ENCODE measurements around the gene LDHA. TPM values are rescaled to one million over a fixed set of nuclear protein-coding genes. Genes with fewer than 3 reads are reported as not detected.

The LDHA gene
- total RNA-seq, 3 donors from 2014 or later (not counting 1 experiment from before 2014, with no cell fraction given), result 217 to 275 (median 228) TPM

DNA sequence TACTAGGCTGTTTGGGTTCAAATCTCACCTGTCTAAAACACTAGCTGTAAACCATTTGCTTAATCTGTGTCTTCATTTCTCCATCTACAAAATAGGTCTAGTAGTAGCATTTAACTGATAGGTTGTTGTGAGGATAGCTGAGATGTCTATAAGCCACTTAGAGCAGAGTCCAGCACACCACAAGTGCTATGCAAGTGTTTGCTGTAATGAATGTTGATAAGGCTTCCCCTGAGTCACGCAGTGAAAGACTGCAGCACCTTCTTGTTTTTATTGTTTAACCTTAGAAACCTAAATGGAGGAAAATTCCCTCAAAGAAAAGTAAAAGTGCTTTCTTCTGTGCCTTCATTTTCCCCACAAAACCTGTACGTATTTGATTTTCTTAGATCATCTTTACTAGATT, 23.1 kb upstream of the LDHA start:
- Mint-ChIP-seq H3K4me1 (peaks cover 0 to 2% of the 10 kb centered on the region in 2 donors), H3K27ac (no peak overlapping the region), H3K9me3 (no peaks in the 10 kb centered on the region), H3K27me3 (ENCODE audit: low read depth in 2 of 2) (no peaks in the 10 kb centered on the region), H3K36me3 (peaks cover 3% of the 10 kb centered on the region), H3K4me3 (no peak overlapping the region)
- H3K4me3 ChIP-seq (ENCODE audit: low read length), result no peak overlapping the region
- no peak overlapping the region for H3K27ac ChIP-seq (ENCODE audit: low read length)
- WGBS (ENCODE audit: insufficient coverage), result 83% methylated on average over 2 of the region's 2 CpGs
- no peaks in the 10 kb centered on the region for H3K9me3 ChIP-seq (ENCODE audit: control insufficient read depth, insufficient read depth, low read length)
- TF ChIP-seq, protein P1, sequence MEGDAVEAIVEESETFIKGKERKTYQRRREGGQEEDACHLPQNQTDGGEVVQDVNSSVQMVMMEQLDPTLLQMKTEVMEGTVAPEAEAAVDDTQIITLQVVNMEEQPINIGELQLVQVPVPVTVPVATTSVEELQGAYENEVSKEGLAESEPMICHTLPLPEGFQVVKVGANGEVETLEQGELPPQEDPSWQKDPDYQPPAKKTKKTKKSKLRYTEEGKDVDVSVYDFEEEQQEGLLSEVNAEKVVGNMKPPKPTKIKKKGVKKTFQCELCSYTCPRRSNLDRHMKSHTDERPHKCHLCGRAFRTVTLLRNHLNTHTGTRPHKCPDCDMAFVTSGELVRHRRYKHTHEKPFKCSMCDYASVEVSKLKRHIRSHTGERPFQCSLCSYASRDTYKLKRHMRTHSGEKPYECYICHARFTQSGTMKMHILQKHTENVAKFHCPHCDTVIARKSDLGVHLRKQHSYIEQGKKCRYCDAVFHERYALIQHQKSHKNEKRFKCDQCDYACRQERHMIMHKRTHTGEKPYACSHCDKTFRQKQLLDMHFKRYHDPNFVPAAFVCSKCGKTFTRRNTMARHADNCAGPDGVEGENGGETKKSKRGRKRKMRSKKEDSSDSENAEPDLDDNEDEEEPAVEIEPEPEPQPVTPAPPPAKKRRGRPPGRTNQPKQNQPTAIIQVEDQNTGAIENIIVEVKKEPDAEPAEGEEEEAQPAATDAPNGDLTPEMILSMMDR (IDR thresholded peaks at IDR 0.05), result no peak
- intact Hi-C loops (cut with micrococcal nuclease), result no loop called here
- H3K4me1 ChIP-seq (ENCODE audit: control insufficient read depth, insufficient read depth, low read length), result no peaks in the 10 kb centered on the region
- ATAC-seq, result no peak
- DNase-seq, result no peak
- peaks cover 13% of the 10 kb centered on the region for H3K36me3 ChIP-seq (ENCODE audit: control insufficient read depth, insufficient read depth, low read length)
- no peaks in the 10 kb centered on the region for H3K27me3 ChIP-seq (ENCODE audit: control insufficient read depth, insufficient read depth, low read length)

DNA sequence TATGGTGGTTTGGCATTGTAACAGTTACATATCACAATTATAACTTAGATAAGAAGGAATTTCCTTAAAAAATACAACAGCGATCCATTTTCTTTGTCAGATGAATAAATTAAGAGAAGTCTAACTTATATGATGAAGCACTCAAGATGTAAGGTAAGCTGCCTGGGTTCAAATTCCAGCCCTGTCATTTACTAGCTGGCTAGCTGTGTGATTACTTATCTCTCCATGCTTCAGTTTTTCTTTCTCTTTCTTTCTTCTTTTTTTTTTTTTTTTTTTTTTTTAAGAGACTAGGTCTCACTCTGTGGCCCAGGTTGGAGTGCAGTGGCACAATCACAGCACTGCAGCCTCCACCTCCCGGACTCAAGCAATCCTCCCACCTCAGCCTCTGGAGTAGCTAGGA, 22.2 kb upstream of the LDHA start:
- Histone ChIP-seq H3K4me3 (ENCODE audit: low read length) (no peak overlapping the region), H3K4me1 (ENCODE audit: control insufficient read depth, insufficient read depth, low read length) (no peaks in the 10 kb centered on the region), H3K36me3 (ENCODE audit: control insufficient read depth, insufficient read depth, low read length) (peaks cover 4% of the 10 kb centered on the region), H3K27me3 (ENCODE audit: control insufficient read depth, insufficient read depth, low read length) (no peaks in the 10 kb centered on the region), H3K9me3 (ENCODE audit: control insufficient read depth, insufficient read depth, low read length) (no peaks in the 10 kb centered on the region), H3K27ac (ENCODE audit: low read length) (no peak overlapping the region)
- TF ChIP-seq, protein P1 (IDR thresholded peaks at IDR 0.05), result no peak
- DNase-seq, result no peak
- H3K4me1 Mint-ChIP-seq, result no peaks in the 10 kb centered on the region
- H3K4me3 Mint-ChIP-seq, result no peak overlapping the region
- H3K27ac Mint-ChIP-seq, result no peak overlapping the region
- intact Hi-C loops (cut with micrococcal nuclease), result no loop called here
- H3K36me3 Mint-ChIP-seq, result no peaks in the 10 kb centered on the region
- ATAC-seq, result no peak
- WGBS (ENCODE audit: insufficient coverage), result 93% methylated on average over 1 of the region's 2 CpGs
- no peaks in the 10 kb centered on the region for H3K27me3 Mint-ChIP-seq (ENCODE audit: low read depth in 2 of 2)
- H3K9me3 Mint-ChIP-seq, result no peaks in the 10 kb centered on the region

DNA sequence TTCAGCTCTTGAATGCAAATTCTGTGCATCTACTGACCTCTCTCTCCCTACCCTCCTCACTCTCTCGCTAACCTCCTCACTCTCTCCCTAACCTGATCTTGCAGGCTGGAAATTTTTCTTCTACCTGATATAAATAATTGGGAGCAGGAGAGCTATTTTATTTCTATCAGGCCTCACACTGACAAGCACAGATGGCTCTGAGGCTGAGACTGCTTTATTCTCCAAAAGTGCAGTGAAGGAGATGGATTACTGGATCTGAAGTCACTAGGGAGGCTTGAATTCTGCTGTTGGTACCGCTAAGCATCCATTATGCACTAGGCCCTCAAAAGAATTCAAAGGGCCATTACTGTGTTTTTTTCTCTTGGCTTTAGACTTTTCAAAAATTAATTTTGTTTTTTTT, 19.4 kb upstream of the LDHA start:
- Mint-ChIP-seq H3K27ac (no peak overlapping the region), H3K36me3 (no peaks in the 10 kb centered on the region), H3K4me1 (no peaks in the 10 kb centered on the region), H3K4me3 (no peak overlapping the region), H3K9me3 (no peaks in the 10 kb centered on the region), H3K27me3 (ENCODE audit: low read depth in 2 of 2) (no peaks in the 10 kb centered on the region)
- TF ChIP-seq, protein P1 (IDR thresholded peaks at IDR 0.05), result no peak
- H3K4me1 ChIP-seq (ENCODE audit: control insufficient read depth, insufficient read depth, low read length), result no peaks in the 10 kb centered on the region
- no peaks in the 10 kb centered on the region for H3K36me3 ChIP-seq (ENCODE audit: control insufficient read depth, insufficient read depth, low read length)
- no peak for ATAC-seq
- no peak overlapping the region for H3K4me3 ChIP-seq (ENCODE audit: low read length)
- 100% methylated on average over 1 of the region's 2 CpGs for WGBS (ENCODE audit: insufficient coverage)
- no peaks in the 10 kb centered on the region for H3K9me3 ChIP-seq (ENCODE audit: control insufficient read depth, insufficient read depth, low read length)
- H3K27ac ChIP-seq (ENCODE audit: low read length), result no peak overlapping the region
- H3K27me3 ChIP-seq (ENCODE audit: control insufficient read depth, insufficient read depth, low read length), result no peaks in the 10 kb centered on the region
- intact Hi-C loops (cut with micrococcal nuclease), result no loop called here
- no peak for DNase-seq

DNA sequence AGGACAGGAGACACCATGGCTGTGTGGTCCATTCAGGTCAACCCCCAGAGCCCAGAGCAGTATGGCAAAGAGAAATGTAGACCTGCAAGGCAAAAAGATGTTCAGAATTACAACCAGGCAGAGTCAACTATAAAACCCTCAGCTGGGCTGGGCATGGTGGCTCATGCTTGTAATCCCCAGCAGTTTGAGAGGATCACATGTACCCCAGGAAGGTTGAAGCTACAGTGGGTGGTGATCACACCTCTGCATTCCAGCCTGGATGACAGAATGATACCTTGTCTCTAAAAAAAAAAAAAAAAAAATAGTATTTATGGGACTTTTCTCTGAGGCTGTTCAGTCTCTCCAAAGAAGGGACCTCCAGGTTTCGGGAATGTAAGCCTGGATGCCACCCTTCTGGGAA, 18.4 kb upstream of the LDHA start:
- H3K36me3 Mint-ChIP-seq, result no peaks in the 10 kb centered on the region
- Histone ChIP-seq H3K4me1 (ENCODE audit: control insufficient read depth, insufficient read depth, low read length) (no peaks in the 10 kb centered on the region), H3K36me3 (ENCODE audit: control insufficient read depth, insufficient read depth, low read length) (no peaks in the 10 kb centered on the region), H3K4me3 (ENCODE audit: low read length) (no peak overlapping the region), H3K27ac (ENCODE audit: low read length) (no peak overlapping the region), H3K9me3 (ENCODE audit: control insufficient read depth, insufficient read depth, low read length) (no peaks in the 10 kb centered on the region), H3K27me3 (ENCODE audit: control insufficient read depth, insufficient read depth, low read length) (no peaks in the 10 kb centered on the region)
- no peaks in the 10 kb centered on the region for H3K9me3 Mint-ChIP-seq
- no peak overlapping the region for H3K4me3 Mint-ChIP-seq
- TF ChIP-seq, protein P1 (IDR thresholded peaks at IDR 0.05), result no peak
- DNase-seq (no peak), ATAC-seq (no peak)
- WGBS (ENCODE audit: insufficient coverage), result 90% methylated on average over 1 of the region's 1 CpG
- no peaks in the 10 kb centered on the region for H3K27me3 Mint-ChIP-seq (ENCODE audit: low read depth in 2 of 2)
- intact Hi-C loops (cut with micrococcal nuclease), result no loop called here
- no peaks in the 10 kb centered on the region for H3K4me1 Mint-ChIP-seq
- H3K27ac Mint-ChIP-seq, result no peak overlapping the region
